ENCODE data around the gene UBE2E2. TPM values are rescaled to one million over a fixed set of nuclear protein-coding genes. Genes with fewer than 3 reads are reported as not detected.
A peak's percentile ranks its signal among the peaks of the same experiment; 100 is the strongest.

UBE2E2 gene
- total and polyA plus RNA-seq, 8 donors = 6.5 to 128 (median 18.9) TPM

DNA sequence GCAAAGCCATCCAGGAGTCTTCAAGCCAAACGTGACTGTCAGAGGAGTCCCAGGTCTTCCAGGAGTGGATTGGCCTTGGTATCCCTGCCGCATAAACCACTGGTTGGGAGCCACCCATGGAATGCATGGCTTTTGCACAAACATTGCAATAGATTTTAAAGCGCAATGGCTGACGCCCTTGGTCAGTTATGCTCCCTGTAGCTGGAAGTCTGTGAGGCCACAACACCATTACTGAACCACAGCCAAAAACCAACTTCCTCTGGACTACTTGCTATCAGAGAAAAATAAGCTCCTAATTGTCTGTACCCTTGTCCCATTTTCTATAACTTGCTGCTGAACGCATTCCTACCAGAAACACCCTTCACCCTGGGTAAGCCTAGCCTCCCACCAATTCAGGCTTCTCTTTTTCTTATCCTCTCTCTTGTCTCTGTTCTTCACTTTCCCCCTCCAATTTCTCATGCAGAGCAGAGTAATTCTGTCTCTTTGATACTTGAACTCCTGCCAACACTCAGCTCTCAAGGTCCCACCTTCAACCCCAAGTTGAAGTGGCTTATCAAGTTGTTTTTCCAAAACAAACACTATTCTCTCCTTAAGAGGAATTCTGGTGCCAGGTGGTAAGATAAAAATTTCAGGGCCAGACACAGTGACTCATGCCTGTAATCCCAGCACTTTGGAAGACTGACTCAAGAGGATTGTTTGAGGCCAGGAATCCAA, 426.2 kb downstream of the UBE2E2 start:
- peaks cover 0 to 10% (median 9%) of the 10 kb centered on the region in 4 donors for H3K9me3 ChIP-seq
- no peak for TF ChIP-seq EP300 (IDR thresholded peaks at IDR 0.05)
- TF ChIP-seq POLR2AphosphoS5 (IDR thresholded peaks at IDR 0.05) = peak in 1 of 3 donors; percentile 35
- DNase-seq = peak in 1 of 2 donors; percentile 46
- H3K4me1 ChIP-seq = peaks cover 0 to 13% (median 6%) of the 10 kb centered on the region in 4 donors
- H3K36me3 ChIP-seq = no peaks in the 10 kb centered on the region
- H3K27ac ChIP-seq = no peak overlapping the region
- H3K4me3 ChIP-seq = no peak overlapping the region
- WGBS, 5 donors = 27 to 49% (median 45%) methylated on average over 5 of the region's 5 CpGs
- intact Hi-C loops (cut with DNase I; ENCODE audit: low total_unique reads) = no loop called here
- no peaks in the 10 kb centered on the region for H3K27me3 ChIP-seq

DNA sequence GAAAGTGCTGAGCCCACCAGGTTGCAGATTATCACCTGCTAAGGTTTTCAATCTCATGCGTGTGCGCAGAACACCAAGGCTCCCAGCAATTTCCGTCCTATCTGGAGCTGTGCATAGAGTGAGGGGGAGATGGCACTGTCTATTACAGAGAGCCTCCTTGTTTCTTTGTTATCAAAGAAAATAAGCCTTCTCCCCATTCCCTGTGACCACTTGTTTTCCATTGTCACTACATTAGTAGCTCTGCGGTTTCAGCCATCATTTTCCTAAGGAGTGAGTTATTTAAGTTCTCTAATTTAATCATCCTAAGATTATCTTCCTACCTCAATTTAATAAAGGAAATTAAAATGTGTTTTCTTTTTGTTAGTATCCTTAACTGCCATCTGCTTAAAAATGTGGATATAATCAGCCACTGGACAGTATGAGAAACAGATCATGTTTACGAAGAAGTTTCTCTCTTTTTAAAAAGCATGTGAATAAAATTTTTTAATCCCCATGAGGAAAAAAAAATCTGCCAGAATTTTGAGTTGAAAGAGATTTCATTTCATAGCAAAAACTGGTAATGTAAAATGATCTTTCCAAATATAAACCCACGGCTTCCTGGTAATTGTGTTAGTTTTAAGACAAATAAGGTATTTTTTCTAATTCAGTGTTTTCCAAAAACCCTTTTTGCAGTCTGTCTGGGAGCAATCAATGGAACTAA, 430.3 kb downstream of the UBE2E2 start:
- intact Hi-C loops (cut with DNase I; ENCODE audit: low total_unique reads) = no loop called here
- WGBS, 5 donors = 91 to 96% (median 92%) methylated on average over 6 of the region's 6 CpGs
- no peak for DNase-seq
- TF ChIP-seq, protein P1, sequence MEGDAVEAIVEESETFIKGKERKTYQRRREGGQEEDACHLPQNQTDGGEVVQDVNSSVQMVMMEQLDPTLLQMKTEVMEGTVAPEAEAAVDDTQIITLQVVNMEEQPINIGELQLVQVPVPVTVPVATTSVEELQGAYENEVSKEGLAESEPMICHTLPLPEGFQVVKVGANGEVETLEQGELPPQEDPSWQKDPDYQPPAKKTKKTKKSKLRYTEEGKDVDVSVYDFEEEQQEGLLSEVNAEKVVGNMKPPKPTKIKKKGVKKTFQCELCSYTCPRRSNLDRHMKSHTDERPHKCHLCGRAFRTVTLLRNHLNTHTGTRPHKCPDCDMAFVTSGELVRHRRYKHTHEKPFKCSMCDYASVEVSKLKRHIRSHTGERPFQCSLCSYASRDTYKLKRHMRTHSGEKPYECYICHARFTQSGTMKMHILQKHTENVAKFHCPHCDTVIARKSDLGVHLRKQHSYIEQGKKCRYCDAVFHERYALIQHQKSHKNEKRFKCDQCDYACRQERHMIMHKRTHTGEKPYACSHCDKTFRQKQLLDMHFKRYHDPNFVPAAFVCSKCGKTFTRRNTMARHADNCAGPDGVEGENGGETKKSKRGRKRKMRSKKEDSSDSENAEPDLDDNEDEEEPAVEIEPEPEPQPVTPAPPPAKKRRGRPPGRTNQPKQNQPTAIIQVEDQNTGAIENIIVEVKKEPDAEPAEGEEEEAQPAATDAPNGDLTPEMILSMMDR (IDR thresholded peaks at IDR 0.05) = no peak
- TF ChIP-seq EP300 (IDR thresholded peaks at IDR 0.05) (no peak), POLR2A (IDR thresholded peaks at IDR 0.05) (no peak), POLR2AphosphoS5 (IDR thresholded peaks at IDR 0.05) (no peak)
- Histone ChIP-seq H3K9me3 (peaks cover 0 to 5% (median 2%) of the 10 kb centered on the region in 4 donors), H3K27me3 (no peaks in the 10 kb centered on the region), H3K4me1 (peaks cover 0 to 13% (median 6%) of the 10 kb centered on the region in 4 donors), H3K27ac (no peak overlapping the region), H3K36me3 (no peaks in the 10 kb centered on the region), H3K4me3 (no peak overlapping the region)

DNA sequence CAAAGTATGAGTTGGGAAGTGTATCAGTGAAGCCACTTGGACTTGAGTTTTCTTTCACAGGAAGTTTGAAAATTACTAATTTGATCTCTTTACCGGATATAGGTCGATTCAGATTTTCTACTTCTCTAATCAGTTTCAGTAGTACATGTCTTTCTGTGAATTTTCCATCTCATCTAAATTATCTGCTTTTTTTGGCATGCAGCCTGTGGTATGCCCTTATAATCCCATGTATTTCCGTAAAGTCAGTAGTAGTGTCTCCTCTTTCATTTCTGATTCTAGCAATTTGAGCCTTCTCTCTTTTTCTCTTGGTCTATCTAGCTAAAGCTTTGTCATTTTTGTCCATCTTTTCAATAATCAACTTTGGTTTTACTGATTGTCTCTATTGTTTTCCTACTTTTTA, 434.2 kb downstream of the UBE2E2 start:
- peaks cover 0 to 5% (median 2%) of the 10 kb centered on the region in 4 donors for H3K9me3 ChIP-seq
- no peaks in the 10 kb centered on the region for H3K4me1 ChIP-seq
- no peak overlapping the region for H3K27ac ChIP-seq
- TF ChIP-seq EP300 (IDR thresholded peaks at IDR 0.05) (no peak), POLR2AphosphoS5 (IDR thresholded peaks at IDR 0.05) (no peak), POLR2A (IDR thresholded peaks at IDR 0.05) (no peak)
- TF ChIP-seq, protein P1 (IDR thresholded peaks at IDR 0.05) = no peak
- intact Hi-C loops (cut with DNase I; ENCODE audit: low total_unique reads) = no loop called here
- 88 to 96% (median 92%) methylated on average over 3 of the region's 3 CpGs for WGBS, 5 donors
- no peak overlapping the region for H3K4me3 ChIP-seq
- no peak for DNase-seq
- no peaks in the 10 kb centered on the region for H3K27me3 ChIP-seq
- no peaks in the 10 kb centered on the region for H3K36me3 ChIP-seq

DNA sequence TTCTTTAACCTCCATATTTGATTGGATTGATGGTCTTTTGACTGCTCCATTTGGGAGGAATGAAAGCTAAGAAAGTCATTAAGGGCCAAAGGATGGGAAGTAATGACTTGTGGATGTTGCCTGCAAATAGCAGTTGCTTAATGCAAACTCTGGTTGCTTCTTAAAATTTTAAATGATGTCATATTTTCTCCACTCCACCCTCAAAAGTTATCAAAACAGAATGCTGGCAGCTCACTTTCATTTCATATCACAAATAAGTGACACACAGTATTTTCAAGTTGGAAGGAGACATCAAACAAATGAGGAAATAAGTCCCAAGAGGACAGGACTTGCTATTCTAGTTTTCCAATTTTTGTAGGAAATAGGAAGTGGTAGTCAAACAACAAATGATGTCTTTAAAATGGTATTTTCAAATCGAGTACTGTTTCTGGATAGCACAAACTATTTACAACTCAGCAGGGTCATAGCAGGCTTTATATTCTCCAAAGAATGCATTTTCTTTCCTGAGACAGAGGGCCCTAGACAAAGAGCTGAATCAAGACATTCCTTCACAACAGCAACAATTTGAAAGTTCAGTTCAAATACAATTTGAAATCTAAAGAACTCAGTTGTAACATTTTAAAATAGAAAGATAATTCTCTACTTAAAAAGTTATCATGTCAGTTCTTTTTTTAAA, 437.5 kb downstream of the UBE2E2 start:
- WGBS, 5 donors = 31 to 46% (median 41%) methylated on average over 1 of the region's 1 CpG

More for the DNA sequence above, 437.5 kb downstream of the UBE2E2 start:
- DNase-seq = peak in 1 of 2 donors; percentile 17
- Histone ChIP-seq H3K4me3 (no peak overlapping the region), H3K36me3 (no peaks in the 10 kb centered on the region), H3K27me3 (no peaks in the 10 kb centered on the region), H3K9me3 (peaks cover 0 to 5% (median 2%) of the 10 kb centered on the region in 4 donors), H3K27ac (no peak overlapping the region), H3K4me1 (no peaks in the 10 kb centered on the region)
- no peak for TF ChIP-seq POLR2AphosphoS5 (IDR thresholded peaks at IDR 0.05)
- TF ChIP-seq, protein P1 (IDR thresholded peaks at IDR 0.05) = no peak
- no peak for TF ChIP-seq EP300 (IDR thresholded peaks at IDR 0.05)
- no peak for TF ChIP-seq POLR2A (IDR thresholded peaks at IDR 0.05)
- intact Hi-C loops (cut with DNase I; ENCODE audit: low total_unique reads) = no loop called here

Small RNAs within 50 kb of the gene (small RNA-seq; reads per million reads assigned to genes)
- gene AC121251.1 (0 reads per million in 4 donors), gene RF00019 (0 reads per million in 4 donors), gene RNU6-788P (0 reads per million in 4 donors), gene RNU6-922P (0 reads per million in 4 donors)

All from stomach (tissue), 9 donors.